Lung microvascular endothelial cell (primary cell): ENCODE measurements around the gene GPR152. TPM values are rescaled to one million over a fixed set of nuclear protein-coding genes. Genes with fewer than 3 reads are reported as not detected.

Experiments used
- DNase-seq, 2 donors: peaks; one replicate each; pipeline versions ENCODE4 v3.0.0 to v3.0.0-alpha.2; 2010; ENCODE audit warnings: low read depth in 2 of 2
- total RNA-seq: library from RNA; depleted of rRNA; stranded (reverse); fragments of >200 nt; gene quantifications from 2 replicates; pipeline ENCODE4 v1.2.1, GENCODE V29; 2014

GPR152 gene
- not detected in 2 replicates for total RNA-seq

- peak; percentile 41 to 59 for DNase-seq
These were observed at the start of gene GPR152 for GRCh38 chr11:67452141-67452952. TSS of gene GPR152 (minus strand) at chr11:67452729. CDS start at chr11:67452724, 5 bp downstream.

- DNase-seq: no peak
These were observed 49.3 kb upstream of the GPR152 start for GRCh38 chr11:67501854-67502253.

GRCh38 chr11:67500831-67501715 is 48.5 kb upstream of the GPR152 start:
- no peak for DNase-seq

DNA sequence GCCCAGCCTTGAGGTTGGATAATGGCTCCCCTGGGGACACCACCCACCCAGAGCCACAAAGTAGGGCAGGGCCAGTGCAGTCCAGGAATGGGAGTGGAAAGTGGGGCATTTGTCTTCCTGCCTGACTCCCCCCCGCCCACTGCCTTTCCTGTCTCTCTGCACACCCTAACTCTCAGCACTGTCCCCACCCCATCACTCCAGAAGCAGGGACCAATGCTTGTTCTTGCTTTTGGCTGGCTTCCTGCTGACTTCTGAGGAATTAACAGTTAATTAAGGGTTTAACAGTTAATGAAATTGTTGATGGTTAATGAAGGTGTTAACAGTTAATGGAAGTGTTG is 47.9 kb upstream of the GPR152 start:
- no peak for DNase-seq

DNA sequence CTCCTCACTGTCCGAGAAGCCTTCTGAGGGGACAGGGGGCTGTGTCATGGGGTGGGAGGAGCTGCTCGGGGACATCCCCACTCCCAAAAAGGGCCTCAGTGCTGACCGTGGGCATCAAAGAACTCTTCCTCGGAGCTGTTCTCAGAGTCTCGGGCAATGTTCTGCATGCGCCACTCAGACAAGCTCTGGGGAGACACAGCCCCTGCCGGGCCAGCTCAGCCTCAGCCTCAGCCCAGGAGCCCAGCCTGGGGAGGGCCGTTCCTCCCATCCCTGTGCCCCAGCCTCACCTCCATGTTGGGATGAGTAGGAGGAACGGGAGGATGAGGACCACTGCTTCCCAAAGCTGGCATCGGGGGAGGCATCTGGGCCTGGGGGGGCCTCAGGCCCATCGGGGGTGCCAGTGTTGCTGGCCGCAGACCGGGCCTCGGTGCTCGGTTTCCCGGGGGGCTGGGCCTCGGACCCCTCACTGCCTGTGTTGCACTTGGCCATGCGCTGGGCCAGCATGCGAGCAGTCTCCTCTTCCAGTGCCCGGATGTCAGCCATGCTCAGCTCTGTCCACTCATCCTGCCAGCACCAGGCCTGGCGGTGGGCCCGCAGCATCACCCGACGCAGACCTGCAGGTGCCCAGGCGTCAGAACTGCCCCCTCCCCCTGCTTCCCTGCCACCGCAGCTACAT is 47.4 kb upstream of the GPR152 start:
- no peak for DNase-seq

GRCh38 chr11:67498544-67498972 is 46.0 kb upstream of the GPR152 start:
- peak in 1 of 2 donors; percentile 46 for DNase-seq

GRCh38 chr11:67497656-67498291 is 45.2 kb upstream of the GPR152 start:
- DNase-seq: no peak

DNA sequence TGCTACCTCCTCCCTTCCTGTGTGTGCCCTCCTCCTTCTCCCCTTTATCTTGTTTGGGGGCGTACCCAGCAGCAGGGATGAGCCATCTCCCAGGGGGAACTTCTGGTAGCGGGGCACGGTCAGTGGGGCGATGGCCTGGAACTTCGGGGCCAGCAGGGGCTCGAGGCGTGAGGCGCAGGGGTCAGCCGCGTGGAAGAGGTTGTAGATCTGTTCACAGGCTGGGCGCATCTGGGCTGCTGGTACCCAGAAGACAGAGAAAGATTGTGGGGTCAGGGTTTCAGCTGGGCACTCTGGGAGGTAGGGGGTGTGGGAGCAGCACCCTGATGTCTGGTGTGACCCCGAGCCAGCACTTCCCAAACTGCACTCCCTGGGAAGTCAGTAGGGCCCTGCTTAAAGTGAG is 43.6 kb upstream of the GPR152 start:
- no peak for DNase-seq

DNA sequence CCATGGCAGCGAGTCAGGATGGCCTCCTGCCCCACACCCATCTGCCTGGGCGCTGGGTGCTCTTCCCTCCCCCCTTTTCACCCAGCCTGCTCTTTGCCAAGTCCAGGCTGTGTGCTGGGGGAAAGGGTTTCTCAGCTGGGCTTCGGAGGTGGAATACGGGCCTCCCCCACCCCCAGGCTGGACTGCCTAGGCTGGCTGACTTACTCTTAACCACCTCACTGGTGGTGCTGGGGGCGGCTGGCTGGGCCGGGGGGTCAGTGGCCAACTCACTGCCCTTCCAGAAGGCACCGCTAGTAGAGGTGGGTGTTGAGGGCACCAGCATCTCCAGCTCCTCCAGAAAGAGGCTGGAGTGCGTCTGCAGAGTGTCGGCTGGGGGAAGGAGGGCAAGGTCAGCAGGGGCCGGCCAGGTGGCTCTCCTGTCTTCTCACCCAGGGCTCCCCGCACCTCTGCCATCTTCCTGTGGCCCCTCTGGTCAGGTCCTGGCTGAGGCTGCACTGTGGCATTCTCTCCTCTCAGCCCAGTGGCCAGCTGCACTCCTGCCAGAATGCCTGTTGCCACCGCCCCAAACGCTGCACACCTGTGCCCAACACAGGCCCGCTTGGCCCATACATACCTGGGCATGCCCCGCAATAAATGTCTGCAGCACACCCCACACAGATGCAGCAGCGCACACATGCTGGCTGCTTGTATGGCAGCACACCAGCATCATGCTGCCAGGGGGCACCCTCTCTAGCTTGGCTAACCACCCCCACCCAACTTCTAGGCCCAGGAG is 42.9 kb upstream of the GPR152 start:
- DNase-seq: no peak

GRCh38 chr11:67494371-67495233 is 42.1 kb upstream of the GPR152 start:
- no peak for DNase-seq

DNA sequence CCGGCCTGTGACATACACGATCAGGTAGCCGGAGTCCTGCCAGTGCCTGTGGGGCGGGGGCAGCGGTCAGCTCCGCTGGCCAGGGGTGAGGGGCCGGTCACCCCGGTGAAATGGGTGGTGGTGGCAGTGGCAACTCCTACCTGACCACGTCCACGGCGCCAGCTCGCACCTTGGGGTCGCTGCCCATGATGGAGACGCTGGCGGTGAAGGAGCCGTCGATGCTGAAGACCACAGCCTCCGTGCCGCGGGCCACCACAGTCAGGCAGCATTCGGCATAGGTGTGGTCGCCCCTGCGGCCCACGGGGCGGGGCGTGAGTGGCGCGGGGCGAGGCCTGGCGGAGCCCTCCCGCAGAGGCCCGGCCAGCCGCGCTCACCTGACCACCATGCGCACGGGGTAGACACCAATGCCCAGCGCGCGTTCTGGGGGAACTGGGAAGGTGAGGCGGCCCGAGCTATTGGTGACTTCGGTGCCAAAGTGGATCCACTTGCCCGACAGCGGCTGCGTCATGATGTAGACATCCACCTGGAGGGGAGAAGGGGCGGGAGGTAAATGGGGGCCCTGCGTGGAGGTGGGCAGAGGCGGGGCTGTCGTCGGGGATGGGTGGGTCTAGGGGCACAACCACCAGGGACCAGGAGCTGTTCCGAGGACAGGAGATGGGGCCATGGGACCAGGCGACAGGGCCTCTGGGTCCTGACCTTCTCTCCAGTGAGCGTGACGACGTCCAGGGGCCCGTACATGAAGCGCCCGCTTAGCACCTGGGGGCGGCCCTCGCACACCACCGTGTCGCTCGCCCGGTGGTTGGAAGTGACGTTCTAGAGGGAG is 41.2 kb upstream of the GPR152 start:
- DNase-seq: no peak

DNA sequence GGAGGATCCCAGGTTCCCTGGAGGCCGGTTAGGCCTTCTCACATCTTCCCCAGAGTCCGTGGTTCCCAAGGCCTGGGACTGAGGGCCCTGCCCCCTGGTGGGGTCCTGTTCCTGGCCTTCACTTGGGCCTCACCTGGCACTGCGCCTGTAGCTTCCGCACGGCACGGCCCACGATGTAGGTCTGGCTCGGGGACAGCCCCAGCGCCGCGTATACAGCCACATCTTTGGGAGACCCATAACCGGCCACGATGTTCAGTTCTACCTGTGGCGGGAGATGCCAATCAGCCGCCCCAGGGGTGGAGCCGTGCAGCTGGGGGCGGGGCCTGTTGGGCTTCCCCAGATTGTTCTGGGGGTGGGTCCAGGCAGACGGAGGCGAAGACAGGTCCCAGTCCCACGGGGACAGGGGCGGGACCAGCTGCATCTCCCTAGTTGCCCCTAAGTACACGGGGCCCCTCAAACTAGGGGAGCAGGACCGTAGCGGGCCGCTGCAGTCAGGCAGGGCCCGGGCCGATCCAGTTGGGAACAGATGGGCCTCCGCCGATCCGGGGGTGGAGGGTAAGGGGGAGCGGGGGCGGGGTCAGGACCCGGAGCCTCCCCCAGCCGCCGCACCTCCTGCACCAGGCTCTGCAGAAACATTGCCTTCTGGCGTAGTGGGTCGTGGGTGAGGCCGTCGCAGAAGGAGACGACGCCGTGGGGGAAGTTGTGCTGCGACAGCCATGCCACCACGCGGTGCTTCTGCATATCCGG is 40.4 kb upstream of the GPR152 start:
- DNase-seq: no peak

GRCh38 chr11:67492069-67492727 is 39.7 kb upstream of the GPR152 start:
- DNase-seq: no peak

DNA sequence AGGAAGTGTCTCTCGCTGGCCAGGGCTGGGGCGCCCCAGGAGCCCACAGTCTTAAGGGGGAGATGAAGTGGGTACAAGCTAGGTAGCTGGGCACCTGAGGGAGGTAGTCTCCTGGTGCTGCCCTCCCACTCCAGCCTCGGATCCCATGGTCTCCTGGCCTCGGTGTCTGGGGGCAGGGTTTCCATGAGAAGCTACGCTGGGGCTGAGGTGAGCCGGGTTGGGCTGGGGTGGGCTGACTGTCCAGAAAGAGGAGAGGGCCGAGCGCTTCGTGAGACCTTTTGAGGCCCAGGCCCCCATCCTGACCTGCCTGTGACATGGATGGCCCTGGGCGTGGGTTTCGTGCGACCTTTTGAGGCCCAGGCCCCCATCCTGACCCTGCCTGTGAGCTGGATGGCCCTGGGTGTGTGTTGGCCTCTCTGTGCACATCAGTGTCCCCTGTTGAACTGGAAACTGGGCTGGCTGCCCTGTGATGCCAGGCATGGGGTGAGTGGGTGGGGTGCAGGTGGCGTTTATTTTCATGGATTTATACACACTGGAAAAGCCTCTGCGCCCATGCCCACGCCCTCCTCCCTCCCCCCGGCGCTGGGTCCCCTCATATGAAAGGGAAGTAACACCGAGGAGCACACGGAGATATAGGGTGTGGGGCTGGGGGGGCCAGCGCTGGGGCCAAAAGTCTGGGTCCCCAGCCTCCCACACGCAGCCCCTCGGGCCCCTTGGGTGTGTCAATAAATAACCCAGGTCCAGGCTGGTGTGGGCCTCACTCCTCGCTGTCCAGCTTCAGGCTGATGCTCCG is 38.9 kb upstream of the GPR152 start:
- no peak for DNase-seq

- DNase-seq: no peak
These were observed 38.2 kb upstream of the GPR152 start for GRCh38 chr11:67490727-67491065.

DNA sequence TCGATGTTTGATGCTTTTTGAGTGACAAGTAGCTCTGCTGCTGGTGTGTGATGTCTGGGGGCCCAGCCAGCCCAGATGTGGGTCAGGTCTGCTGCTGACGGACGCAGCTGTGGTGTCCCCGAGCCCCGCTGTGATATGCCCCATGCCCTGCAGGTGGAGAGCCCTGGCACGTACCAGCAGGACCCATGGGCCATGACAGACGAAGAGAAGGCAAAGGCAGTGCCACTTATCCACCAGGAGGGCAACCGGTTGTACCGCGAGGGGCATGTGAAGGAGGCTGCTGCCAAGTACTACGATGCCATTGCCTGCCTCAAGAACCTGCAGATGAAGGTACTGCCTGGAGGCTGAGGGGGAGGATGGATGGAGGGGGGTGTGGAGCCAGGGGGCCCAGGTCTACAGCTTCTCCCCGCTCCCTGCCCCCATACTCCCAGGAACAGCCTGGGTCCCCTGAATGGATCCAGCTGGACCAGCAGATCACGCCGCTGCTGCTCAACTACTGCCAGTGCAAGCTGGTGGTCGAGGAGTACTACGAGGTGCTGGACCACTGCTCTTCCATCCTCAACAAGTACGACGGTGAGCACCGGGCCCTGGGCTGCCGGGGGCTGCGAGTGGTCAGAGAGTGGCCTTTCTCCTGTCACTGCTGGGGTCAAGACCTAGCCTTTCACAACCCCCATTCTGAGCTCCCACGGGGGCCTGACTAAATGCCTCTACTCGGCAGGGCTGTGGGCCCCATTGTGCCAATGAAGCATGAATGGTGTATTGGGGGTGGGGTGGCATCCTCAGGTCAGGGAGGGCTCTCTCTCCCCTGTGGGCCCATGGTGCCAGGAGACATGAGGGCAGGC is 37.6 kb upstream of the GPR152 start:
- no peak for DNase-seq
